NCI-H2107 treated with DMSO at 0.1 percent for 48 hours (cell line): Measurements from ENCODE around the gene ZNF385D.

Experiments used
- DNase-seq: peaks from one replicate; lab custom pipeline; 2025; ENCODE audit not compliant: unreplicated experiment; lab: John Stamatoyannopoulos, UW

The ZNF385D gene

DNA sequence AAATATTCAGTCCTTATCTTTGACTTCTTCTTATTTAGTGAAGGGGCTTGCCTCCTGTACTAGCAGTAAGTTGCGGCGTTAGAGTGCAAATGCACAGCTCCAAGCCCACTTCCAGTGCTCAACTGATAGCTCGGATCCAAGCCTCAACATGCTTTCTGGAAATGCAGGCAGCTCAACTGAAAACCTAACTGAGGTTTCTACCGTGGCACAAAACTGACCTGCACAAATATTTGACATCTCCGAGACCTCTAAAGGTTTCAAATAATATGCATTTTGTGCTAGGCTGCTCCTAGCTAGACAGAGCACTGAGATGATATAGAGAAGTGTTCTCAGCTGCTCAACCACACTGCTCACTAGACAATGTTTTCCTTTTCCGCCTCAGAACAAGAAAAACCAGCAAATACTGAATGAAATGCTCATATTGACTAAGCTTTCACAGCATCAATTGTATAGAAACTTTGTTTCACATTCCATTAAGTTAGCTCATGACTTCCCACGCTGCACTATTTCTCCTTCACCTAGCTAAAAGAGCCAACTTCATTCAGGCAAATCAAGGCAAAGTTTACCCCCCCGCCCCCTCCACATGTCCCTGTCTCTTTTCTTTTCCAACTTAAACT, 822 bp downstream of the ZNF385D start:
- no peak for DNase-seq

DNA sequence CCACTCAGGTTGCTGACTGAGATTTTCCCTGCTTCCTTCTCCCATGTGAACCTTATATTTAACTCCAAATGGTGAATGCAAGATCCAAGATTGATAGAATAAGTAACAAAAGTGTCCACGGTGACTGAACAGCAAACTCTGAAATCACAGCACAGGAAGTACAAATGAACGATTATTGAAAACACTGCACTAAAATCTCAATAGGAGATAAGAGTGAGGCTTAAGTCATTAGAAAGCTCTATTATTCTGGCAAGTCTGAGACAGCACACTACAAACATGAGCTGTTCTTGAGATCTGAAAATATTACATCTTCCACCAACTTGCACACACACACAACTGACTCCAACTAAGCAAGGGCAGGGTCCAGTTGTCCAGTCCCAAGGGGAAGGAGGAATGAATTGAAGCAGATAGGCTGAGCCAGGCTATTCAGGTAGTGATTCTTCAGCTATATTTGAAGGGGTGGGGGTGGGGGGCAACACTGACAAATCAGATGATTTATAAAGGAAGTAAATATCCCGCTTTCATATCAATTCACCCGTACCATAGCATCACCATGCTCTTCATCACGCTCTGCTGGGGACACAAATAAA, 2.9 kb downstream of the ZNF385D start:
- no peak for DNase-seq

DNA sequence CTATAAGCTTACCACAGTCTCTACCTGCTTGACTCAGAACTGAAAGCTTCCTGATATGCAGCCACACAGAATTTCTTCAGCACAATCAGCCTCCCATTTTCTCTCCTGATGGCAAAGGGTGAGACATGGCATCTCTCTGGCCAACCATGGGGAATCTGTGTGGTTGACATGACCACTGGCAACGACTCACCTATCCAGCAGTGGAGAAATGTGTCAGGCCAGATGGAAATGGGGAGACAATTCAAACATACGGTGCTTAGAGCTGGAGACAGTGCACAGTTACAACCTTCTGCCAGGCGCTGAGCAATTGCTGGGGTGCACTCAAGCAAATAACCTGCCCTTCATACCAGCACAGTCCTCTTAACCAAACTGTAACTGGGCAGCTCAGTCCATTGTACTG, 3.6 kb downstream of the ZNF385D start:
- DNase-seq, result no peak

DNA sequence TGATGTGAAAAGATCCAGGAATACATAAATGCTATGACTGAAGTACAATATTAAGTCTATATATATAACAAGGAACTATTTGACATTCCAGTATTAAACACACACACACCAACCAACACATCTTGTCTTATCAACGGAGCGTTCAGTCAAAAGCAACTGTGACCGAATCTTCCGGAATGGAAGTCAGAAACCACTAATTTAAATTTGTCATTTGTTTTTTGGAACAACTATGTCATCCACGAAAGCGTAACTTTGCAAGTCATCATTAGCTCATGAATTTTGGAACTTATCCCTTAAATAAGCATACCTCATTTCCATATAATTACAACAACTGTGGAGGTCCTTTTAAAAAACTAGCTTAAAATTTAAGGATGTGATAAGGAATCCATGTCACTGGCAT, 5.0 kb downstream of the ZNF385D start:
- DNase-seq, result no peak

DNA sequence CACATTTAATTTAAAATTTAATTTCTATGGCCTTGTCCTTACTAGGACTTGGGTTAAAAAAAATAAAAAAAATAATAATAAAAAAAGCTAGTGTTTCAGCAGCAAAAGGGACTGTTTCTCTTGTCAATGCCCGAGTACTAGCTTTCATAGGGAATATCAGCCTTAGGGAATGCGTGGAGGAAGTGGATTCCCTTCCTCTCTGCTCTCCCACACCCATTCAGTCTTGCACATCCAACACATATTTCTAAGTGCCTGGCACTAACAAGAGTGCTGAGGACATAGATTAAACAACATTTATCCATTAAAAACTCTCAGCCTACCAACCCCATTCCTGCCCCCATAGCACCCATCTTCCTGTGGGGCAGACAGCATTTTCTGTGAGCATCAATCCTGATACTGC, 6.2 kb downstream of the ZNF385D start:
- DNase-seq, result no peak

DNA sequence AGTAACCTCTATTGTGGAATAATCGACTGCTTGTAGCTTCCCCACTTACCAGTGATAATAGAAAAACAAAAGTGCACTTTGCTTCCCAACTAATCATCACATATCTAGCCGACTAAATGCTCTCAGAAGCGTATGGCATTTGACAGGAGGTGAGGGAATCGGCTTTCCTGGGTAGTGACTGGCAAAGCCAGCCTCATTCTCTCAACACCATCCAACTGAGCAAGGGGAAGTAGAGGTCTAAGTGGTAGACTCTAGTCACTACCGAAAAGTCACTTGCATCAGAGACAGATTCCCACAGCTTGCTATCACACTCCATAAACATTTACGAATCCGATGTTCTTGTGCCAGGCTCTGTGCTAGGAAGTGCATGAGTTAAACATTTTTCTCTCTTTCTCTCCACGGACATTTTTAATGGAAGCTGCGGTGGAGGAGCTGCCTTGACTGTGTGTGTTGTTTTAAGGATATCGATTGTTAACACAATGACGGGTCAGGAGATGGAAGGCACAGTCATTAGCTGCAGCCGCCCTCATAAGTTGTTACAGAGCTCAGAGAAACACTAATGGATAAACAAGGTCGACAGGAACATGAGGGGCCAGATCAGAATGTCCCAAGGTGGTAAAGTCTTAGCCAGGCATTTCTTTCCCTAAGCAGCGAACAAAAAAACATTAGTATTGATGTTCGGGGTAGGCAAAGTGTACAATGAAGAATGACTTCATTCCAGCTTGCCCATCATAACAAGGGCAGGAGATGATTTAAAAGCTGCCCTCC, 11.9 kb downstream of the ZNF385D start:
- no peak for DNase-seq

DNA sequence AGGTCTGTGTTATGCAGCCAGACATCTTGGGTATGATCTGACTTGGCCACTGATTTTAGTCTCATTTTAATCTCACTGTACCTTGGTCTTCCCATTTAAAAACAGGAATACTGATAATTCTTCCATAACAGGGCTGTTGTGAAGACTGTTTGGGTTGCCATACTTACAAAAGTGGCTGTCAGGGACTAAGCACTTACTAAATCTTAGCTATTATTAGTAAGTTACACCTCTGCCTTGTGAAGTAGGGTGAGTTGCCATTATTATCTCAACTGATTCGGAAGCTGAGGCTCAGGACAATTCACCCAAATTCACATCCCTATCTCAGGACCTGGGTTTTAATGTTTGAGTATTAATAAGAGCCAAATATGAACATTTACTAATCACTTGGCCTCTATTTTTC, 12.7 kb downstream of the ZNF385D start:
- DNase-seq, result no peak

DNA sequence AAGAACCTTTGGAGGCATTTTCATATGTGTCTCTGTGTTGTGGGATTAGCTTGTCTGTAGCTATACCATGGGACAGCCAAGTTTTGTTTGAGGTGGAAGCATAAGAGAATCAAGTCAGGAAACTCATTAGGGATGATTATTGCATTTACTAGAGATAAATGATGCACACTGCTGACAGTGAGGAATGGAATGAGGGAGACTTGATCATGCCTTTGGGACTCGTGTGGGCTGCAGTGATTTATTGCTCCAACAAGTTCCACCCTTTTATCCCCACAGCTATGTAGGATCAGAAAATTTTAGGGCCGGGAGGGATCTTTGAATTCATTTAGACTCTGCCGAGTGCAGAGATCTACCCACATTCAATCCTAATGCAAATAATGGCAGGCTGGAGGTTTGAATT, 16.3 kb downstream of the ZNF385D start:
- no peak for DNase-seq

DNA sequence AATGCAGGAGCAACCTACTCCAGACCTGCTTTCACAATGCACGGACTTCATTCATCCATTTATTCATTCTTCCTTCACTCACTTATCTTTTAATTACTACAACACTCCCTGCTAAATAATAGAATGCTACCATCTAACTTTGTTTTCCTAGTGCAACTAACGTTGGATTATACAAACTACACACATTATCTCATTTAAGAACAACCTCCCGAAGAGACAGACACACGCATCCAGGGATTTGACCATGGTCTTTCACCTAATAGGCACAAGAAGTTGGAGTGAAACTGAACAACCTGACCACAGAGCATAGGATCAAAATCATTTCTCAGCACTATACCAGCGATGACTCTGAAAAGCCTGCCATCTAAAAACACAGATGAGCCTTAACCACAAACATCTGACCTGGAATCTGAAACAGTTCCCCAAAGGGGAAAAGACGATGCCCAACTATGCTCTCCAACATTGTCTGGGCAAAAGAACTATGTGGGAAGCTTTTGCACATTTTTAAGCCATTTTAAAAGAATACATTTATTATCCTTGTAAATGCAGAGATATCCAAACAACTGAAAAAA, 21.0 kb downstream of the ZNF385D start:
- no peak for DNase-seq

DNA sequence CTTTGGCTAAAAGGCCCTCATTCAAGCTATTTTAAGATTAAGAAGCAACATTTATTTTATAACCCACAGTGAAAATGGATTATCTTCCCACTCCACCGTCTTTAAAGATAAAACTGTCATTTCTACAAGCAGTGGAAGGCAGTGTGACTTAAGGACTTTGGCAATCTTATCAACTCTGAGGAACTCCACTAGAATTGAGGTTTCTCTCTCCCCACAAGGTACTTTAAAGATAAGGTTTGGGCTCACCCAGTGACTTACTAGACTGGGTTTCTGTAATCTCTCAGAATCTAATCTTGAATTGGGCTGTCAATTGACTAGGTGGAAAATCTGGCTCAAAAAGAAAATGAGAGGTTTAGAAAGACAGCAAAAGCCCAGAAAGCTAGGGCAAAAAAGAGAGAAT, 21.7 kb downstream of the ZNF385D start:
- DNase-seq, result no peak

DNA sequence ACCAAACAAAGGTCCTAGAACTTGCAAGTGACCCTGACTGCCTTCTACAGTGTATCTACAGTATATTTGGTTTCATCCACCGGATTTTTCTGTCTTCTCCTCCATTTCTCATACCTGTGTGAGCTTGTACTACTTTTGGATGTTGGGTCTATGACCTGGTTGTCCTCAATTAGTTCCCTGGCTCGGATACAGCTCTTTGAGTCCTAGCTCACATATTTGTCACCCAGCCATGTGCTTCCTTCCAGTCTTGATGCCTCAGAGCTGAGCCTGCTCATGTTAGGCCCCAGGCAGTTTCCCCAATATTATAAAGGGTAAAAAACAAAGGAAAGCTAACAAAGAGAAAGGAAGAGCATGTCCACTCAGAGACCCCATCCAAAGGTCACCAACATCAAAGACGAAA, 28.2 kb downstream of the ZNF385D start:
- DNase-seq, result no peak

DNA sequence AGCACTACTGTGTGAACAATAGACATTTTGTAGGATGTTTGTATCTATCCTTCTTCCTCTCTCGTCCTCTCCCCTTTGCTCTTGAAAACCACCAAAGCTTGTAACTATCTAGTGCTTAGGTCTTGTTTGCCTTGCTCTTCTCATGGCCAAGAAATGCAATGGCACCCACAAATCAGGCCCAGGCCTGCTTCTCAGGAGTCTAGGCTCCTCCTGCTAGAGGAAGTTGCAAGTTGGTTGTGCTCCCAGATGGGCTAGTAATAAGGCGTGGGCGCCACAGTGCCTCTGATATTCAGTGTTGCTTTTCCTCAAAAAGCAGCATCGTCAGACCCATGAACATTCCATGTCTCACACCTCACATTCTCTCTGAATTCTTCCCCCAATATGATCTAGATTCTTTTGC, 28.7 kb downstream of the ZNF385D start:
- DNase-seq, result no peak

DNA sequence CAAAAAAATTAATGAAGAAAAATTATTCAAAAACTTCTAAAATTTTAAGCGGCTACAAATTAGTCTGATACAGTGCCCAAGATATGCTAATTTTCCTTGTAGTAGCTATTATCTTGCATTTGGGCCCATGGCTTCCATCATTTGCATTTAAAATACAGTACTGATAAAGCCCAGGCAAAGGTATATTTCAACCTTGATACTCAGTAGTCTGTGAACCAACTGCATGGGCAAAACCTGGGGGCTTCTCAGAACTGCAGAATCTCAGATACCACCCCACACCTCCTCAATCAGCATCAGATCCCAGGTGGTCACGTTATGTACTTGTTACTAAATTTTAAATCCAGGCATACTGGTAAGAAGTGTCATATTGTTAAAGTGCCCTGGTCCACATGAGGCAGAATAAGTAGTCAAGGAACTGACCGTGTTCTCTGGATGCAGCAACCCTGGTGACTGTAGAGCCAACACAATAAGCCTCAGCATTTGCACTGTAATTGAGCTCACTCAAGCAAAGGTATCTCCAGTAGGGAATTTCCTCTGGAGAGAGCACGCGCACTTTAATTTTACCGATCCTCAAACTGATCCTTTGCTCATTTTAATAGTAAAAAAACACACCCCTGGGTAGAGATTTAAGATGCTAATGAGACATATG, 31.9 kb downstream of the ZNF385D start:
- DNase-seq, result no peak

DNA sequence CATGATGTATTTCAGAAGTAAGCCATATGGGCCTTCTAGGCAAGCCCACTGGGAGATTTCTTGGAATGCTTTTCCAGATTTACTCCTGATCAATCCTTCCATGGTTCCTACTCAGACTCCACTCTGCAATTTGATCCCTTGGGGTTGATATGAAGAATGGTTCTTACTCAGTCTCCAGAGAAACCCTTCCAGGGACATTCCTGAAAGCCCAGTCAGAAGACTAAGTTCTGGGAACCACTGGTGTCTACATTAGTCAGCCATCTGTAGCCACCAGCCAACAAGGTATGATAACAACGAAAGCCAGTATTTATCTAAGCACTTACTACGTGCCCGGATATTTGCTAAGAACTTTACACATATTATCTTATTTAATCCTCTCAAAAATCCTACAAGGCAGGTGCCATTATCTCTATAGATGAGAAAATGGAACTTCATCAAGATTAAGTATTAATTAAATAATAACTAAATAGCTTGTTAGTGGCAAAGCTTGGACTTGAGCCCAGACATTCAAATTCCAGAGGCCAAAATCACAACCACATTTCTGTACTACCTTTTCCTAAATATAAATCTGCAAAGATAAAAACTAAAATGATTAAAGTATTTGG, 32.7 kb downstream of the ZNF385D start:
- no peak for DNase-seq

DNA sequence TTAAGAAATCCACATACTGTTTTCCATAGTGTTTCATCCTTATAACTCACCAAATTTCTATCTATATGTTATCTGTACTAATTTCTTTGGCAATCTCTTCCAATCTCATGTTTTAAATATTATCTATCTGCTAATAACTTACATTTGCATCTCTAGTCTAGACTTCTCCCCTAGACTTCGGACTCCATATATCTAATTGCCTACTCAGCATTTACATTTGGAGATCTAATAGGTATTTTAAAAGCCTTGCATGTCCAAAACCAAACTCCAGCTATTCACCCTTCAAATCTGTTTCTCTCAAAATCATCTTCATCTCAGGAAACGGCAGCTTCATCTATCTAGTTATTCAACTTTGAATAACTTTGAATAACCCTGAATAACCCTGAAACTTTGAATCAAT, 35.3 kb downstream of the ZNF385D start:
- DNase-seq, result no peak

DNA sequence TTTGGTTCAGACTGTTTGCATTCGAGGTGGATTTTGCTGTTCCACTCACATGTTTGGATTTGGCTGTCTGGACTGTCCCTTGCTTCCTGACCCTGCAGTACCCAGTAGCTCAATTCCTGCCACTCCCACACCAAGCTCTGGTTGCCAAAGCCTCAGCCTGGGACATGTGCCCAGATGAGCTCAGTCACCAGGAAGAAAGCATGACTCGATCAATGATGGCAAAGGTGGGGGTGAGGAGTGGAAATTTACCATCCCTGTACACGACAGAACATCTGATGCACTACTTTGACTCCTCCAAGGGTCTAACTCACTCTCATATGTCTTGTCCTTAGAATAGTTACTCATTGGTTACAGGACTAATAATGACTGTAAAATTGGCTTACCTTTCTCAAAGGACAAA, 45.2 kb downstream of the ZNF385D start:
- no peak for DNase-seq

DNA sequence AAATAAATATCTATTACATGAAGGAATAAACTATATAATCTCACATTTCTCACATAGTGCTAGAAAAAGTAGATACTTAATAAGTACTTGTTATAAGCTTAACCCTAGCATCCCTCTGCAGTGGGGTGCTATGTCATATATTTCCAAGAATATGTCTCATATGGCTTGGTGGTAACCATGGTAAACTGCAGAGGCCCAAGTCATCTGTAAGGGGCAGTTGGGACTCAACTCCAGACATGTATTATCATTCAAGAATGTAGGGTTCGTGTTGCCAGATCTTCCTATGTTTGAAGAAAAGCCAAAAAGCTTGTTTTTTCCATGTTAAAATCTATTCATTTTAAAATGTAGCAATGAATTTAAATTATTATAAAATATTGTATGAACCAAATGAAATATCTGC, 46.2 kb downstream of the ZNF385D start:
- DNase-seq, result no peak

DNA sequence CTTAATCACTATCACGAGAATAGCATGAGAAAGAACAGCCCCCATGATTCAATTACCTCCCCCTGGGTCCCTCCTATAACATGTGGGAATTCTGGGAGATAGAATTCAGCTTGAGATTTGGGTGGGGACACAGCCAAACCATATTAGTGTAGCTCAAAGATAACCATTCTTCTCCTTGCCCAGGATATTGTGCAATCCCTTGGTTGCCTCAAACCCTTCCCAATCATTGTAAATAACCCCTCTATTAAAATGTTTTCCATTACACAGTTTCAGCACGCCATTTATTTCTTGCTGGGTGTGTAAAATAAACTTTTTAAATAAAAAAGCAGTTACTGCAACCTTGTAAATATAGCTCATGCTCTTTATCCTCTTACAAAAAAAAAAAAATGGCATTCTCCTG, 47.7 kb downstream of the ZNF385D start:
- DNase-seq, result no peak

DNA sequence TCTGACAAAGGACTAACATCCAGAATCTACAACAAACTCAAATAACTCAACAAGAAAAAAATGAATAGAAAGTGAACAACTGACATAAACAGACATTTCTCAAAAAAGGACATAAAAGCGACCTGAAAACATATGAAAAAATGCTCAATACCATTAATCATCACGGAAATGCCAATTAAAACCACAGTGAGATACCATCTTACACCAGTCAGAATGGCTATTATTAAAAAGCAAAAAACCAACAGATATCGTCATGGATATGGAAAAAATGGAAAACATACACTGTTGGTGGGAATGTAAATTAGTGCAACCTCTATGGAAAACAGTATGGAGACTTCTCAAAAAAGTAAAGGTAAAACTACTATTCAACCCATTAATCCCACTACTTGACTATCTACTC, 53.3 kb downstream of the ZNF385D start:
- DNase-seq, result no peak

DNA sequence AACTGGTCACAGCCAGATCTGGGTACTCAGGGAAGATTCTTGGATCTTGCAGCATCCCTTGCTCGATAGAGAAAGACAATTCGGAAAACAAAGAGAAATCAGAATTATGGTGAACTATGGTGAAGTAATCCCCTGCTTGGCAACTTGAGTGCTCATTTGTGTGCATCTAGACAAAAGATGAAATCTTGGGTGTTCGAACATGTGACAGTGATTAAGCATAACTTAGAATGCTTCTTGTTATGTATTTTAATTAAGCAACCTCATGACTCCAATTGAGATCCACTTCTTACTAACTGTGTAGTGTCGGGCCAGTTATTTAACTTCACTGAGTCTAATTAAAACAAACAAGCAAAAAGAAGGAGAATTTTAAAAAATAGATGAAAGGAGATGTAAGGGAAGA, 56.5 kb downstream of the ZNF385D start:
- no peak for DNase-seq

DNA sequence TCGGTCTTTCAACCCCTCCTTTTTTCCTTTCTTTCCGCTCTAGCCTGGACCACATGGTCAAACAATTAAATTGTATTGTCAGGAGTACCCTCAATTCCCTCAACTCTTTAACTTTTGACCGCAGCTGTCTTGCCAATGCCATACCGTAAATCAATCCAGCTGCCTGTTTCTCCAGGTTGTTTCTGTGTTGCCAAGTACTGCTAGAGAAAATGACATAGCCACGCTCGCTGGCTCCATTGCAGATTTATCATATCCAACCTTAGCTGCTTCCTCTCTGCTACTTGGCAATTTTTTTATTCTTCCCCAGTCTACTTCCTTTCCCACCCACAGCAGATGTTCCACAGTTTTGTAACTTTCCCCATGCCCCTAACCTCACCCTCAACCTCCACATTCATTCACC, 60.0 kb downstream of the ZNF385D start:
- no peak for DNase-seq
